K562 (cell line): ENCODE measurements around the gene HMGCLL1. TPM values are rescaled to one million over a fixed set of nuclear protein-coding genes. Genes with fewer than 3 reads are reported as not detected.

Experiments used
- ATAC-seq: fragments of 200-7000 bp; cut with Tn5 transposase; 3 replicates; pipeline ENCODE4 v1.9.1; 2020; ENCODE audit warnings: moderate library complexity
- BruUV-seq: library from RNA; stranded (reverse); fragments of 400-500 nt; replicated peaks from 2 replicates; lab custom pipeline; 2021; lab: Mats Ljungman, UMichigan
- CTCF ChIA-PET: fragments of 300-600 bp; formaldehyde crosslinking; extraction: SDS; loops from one replicate; lab custom pipeline; 2021; ENCODE audit warnings: low intra/inter-chr PET ratio; lab: Yijun Ruan, JAX
- POLR2A ChIA-PET: fragments of 300-600, 350-650 bp; sonication (Branson Sonifier 250); formaldehyde crosslinking; extraction: SDS; loops from one replicate; lab custom pipeline; 2021; ENCODE audit warnings: antibody characterized with exemption, inconsistent platforms; lab: Yijun Ruan, JAX
- DNase-seq, 4 experiments: peaks; one replicate each; pipeline versions ENCODE4 v3.0.0 to v3.0.0-alpha.2; 2011 to 2018; ENCODE audit warnings: low spot score in 3 of 4, mixed read lengths in 3 of 4; ENCODE audit errors: extremely low read depth in 1 of 4
- FAIRE-seq: peaks from 2 replicates; lab custom pipeline; 2011; peaks lifted over from hg19 to GRCh38; lab: Jason Lieb, UNC
- H2AFZ ChIP-seq: 2 replicates; pipeline ENCODE4 v1.6.0; 2011; ENCODE audit warnings: low read depth, low read length, control low read depth, inconsistent platforms
- H3K27ac ChIP-seq: fragments of 200-600 bp; 3 replicates; pipeline ENCODE4 v1.8.0; 2011; ENCODE audit warnings: low read depth, mild to moderate bottlenecking, control low read depth, inconsistent platforms, low read length, moderate library complexity, mixed read lengths; ENCODE audit errors: extremely low read depth
- H3K27me3 ChIP-seq, 2 experiments: fragments of 300-600 bp in 1 of 2; 2 replicates in 1 of 2; 3 replicates in 1 of 2; pipeline versions ENCODE4 v1.6.0 to v1.8.0; 2011; ENCODE audit warnings: inconsistent platforms in 2 of 2, low read length in 2 of 2, mild to moderate bottlenecking in 1 of 2, mixed read lengths in 1 of 2, moderate library complexity in 1 of 2; ENCODE audit not compliant: control insufficient read depth in 2 of 2, insufficient read depth in 2 of 2
- H3K36me3 ChIP-seq: fragments of 300-600 bp; 3 replicates; pipeline ENCODE4 v1.8.0; 2011; ENCODE audit warnings: mild to moderate bottlenecking, low read length, inconsistent platforms; ENCODE audit not compliant: control insufficient read depth, insufficient read depth
- H3K4me1 ChIP-seq, 2 experiments: fragments of 200-600 bp in 1 of 2; replicated peaks in 1 of 2; 2 replicates in 1 of 2; 3 replicates in 1 of 2; pipeline versions ENCODE4 v1.5.1 to v1.8.0; 2011; ENCODE audit warnings: inconsistent platforms in 2 of 2, low read length in 2 of 2, mild to moderate bottlenecking in 1 of 2, mixed read lengths in 1 of 2, moderate library complexity in 1 of 2; ENCODE audit not compliant: control insufficient read depth in 2 of 2, insufficient read depth in 2 of 2
- H3K4me2 ChIP-seq: 2 replicates; pipeline ENCODE4 v1.6.1; 2011; ENCODE audit warnings: low read length, control low read depth, inconsistent platforms, mixed read lengths; ENCODE audit not compliant: insufficient read depth
- H3K4me3 ChIP-seq: fragments of 200-600 bp; sonication (generic), shearing (Covaris generic); 2 replicates; pipeline ENCODE4 v1.5.1; 2016; ENCODE audit warnings: control low read depth, inconsistent platforms
- H3K79me2 ChIP-seq: fragments of 200-600 bp; 3 replicates; pipeline ENCODE4 v1.8.0; 2011; ENCODE audit warnings: low read length, inconsistent platforms; ENCODE audit not compliant: control insufficient read depth, insufficient read depth
- H3K9ac ChIP-seq, 2 experiments: 2 replicates each; pipeline versions ENCODE4 v1.6.0 to v1.6.1; 2011; ENCODE audit warnings: low read depth in 2 of 2, low read length in 2 of 2, control low read depth in 1 of 2, inconsistent platforms in 1 of 2, mild to moderate bottlenecking in 1 of 2, mixed read lengths in 1 of 2; ENCODE audit not compliant: insufficient read depth in 1 of 2
- H3K9me1 ChIP-seq: one replicate; pipeline ENCODE4 v1.6.0; 2011; ENCODE audit warnings: inconsistent platforms, mild to moderate bottlenecking, low read length, moderate library complexity; ENCODE audit not compliant: control insufficient read depth, insufficient read depth
- H3K9me3 ChIP-seq: replicated peaks from 2 replicates; pipeline ENCODE4 v1.5.1; 2011; ENCODE audit warnings: low read depth, low read length, inconsistent platforms; ENCODE audit not compliant: control insufficient read depth, insufficient read depth
- H4K20me1 ChIP-seq: replicated peaks from 2 replicates; pipeline ENCODE4 v1.6.1; 2011; ENCODE audit warnings: low read length, inconsistent platforms, mixed read lengths; ENCODE audit not compliant: control insufficient read depth, insufficient read depth
- CREBBP ChIP-seq: IDR thresholded peaks from one replicate; pipeline ENCODE4 v1.6.1; 2012; ENCODE audit warnings: low read depth, mild to moderate bottlenecking, control low read depth, inconsistent platforms, low read length
- DNMT1 ChIP-seq: fragments of 450-650 bp; IDR thresholded peaks from 2 replicates; pipeline ENCODE4 v1.6.1; 2016; ENCODE audit warnings: antibody characterized with exemption, mild to moderate bottlenecking
- FOSL1 ChIP-seq: fragments of 200-800 bp; sonication (Bioruptor generic); conservative IDR thresholded peaks from 2 replicates; pipeline ENCODE4 v1.6.1; 2016; ENCODE audit warnings: missing genetic modification characterization, missing compliant biosample characterization
- HES1 ChIP-seq: fragments of 450-650 bp; IDR thresholded peaks from 2 replicates; pipeline ENCODE4 v1.6.1; 2016; ENCODE audit warnings: low read depth, mild to moderate bottlenecking, moderate library complexity
- IFI16 ChIP-seq: fragments of 250-450 bp; sonication (Bioruptor Pico); IDR thresholded peaks from 2 replicates; pipeline ENCODE4 v2.1.2; 2022; ENCODE audit warnings: mild to moderate bottlenecking, inconsistent platforms
- IRF1 ChIP-seq: sonication (generic); formaldehyde crosslinking; IDR thresholded peaks from 2 replicates; pipeline ENCODE4 v1.8.0; 2022; ENCODE audit warnings: missing genetic modification reagents, mild to moderate bottlenecking, borderline replicate concordance
- KLF16 ChIP-seq: IDR thresholded peaks from 2 replicates; pipeline ENCODE4 v1.6.1; 2016; ENCODE audit warnings: antibody characterized with exemption
- PCBP2 ChIP-seq: fragments of 200-400 bp; formaldehyde crosslinking; IDR thresholded peaks from 2 replicates; pipeline ENCODE4 v1.6.1; 2018; ENCODE audit warnings: low read length, low read depth, mild to moderate bottlenecking, moderate library complexity; ENCODE audit not compliant: poor library complexity, severe bottlenecking
- PHF8 ChIP-seq: fragments of 200-600 bp; sonication (generic); IDR thresholded peaks from 2 replicates; pipeline ENCODE4 v1.6.1; 2012; ENCODE audit warnings: mixed run types, mild to moderate bottlenecking, inconsistent platforms, low read length, moderate library complexity, borderline replicate concordance
- POLR2A ChIP-seq: fragments of 450-650 bp; conservative IDR thresholded peaks from 2 replicates; pipeline ENCODE4 v1.6.1; 2016
- PTTG1 ChIP-seq: fragments of 450-650 bp; IDR thresholded peaks from 2 replicates; pipeline ENCODE4 v1.6.1; 2016; ENCODE audit warnings: low read depth, mild to moderate bottlenecking, missing genetic modification characterization, missing compliant biosample characterization
- RBBP5 ChIP-seq: fragments of 200-600 bp; sonication (generic); IDR thresholded peaks from 2 replicates; pipeline ENCODE4 v1.6.1; 2012; ENCODE audit warnings: borderline replicate concordance, mild to moderate bottlenecking, low read length, control low read depth, inconsistent platforms; ENCODE audit not compliant: insufficient read depth, poor library complexity, severe bottlenecking
- RBM34 ChIP-seq: fragments of 200-400 bp; formaldehyde crosslinking; IDR thresholded peaks from 2 replicates; pipeline ENCODE4 v1.6.1; 2018; ENCODE audit warnings: low read length, borderline replicate concordance; ENCODE audit not compliant: insufficient read depth
- SRSF3 ChIP-seq: fragments of 200-400 bp; formaldehyde crosslinking; IDR thresholded peaks from 2 replicates; pipeline ENCODE4 v1.6.1; 2016; ENCODE audit warnings: mild to moderate bottlenecking, low read length, moderate library complexity; ENCODE audit not compliant: insufficient read depth
- ZFPM2 ChIP-seq: fragments of 250-450 bp; sonication (Bioruptor Pico); IDR thresholded peaks from 2 replicates; pipeline ENCODE4 v1.5.1; 2022; ENCODE audit warnings: mild to moderate bottlenecking
- ZNF436 ChIP-seq: fragments of 250-450, 450-650 bp; sonication (Bioruptor Pico); formaldehyde crosslinking; IDR thresholded peaks from 2 replicates; pipeline ENCODE4 v1.7.0; 2020; ENCODE audit warnings: mild to moderate bottlenecking
- ZNF511 ChIP-seq: sonication (generic); formaldehyde crosslinking; IDR thresholded peaks from 2 replicates; pipeline ENCODE4 v1.8.0; 2022; ENCODE audit warnings: mild to moderate bottlenecking, missing genetic modification reagents
- ZNF655 ChIP-seq: fragments of 250-450 bp; sonication (Bioruptor Pico); IDR thresholded peaks from 2 replicates; pipeline ENCODE4 v1.5.0; 2021
- ZNF696 ChIP-seq: fragments of 250-450 bp; sonication (Bioruptor Pico); conservative IDR thresholded peaks from 2 replicates; pipeline ENCODE4 v1.4.0; 2020; ENCODE audit warnings: mild to moderate bottlenecking, moderate library complexity
- ZNF785 ChIP-seq: fragments of 250-450 bp; sonication (Bioruptor Pico); IDR thresholded peaks from 2 replicates; pipeline ENCODE4 v1.4.0; 2020; ENCODE audit warnings: mild to moderate bottlenecking
- ZNF79 ChIP-seq: fragments of 250-450 bp; sonication (Bioruptor Pico); IDR thresholded peaks from 2 replicates; pipeline ENCODE4 v1.4.0; 2020; ENCODE audit warnings: low read depth, mild to moderate bottlenecking, moderate library complexity
- WGBS: fragments of 100-300 bp; shearing (Covaris generic); methylation state at CpG from one replicate; pipeline ENCODE4 v1.1.6; 2016; ENCODE audit warnings: low coverage, mixed read lengths; ENCODE audit not compliant: insufficient coverage; ENCODE audit errors: missing lambda C conversion rate; 5-methylcytosine and 5-hydroxymethylcytosine counted together
- in situ Hi-C: fragments of 300-500 bp; cut with MboI; formaldehyde crosslinking; loops from 4 replicates; pipeline ENCODE4 v1.15.0; 2018; ENCODE audit warnings: inconsistent platforms, mixed read lengths
- intact Hi-C: fragments of 100-400 bp; cut with micrococcal nuclease; formaldehyde crosslinking; loops from 2 replicates; pipeline ENCODE4 v1.14.2; 2022
- polyA plus RNA-seq, 8 experiments: library from polyadenylated mRNA; depleted of rRNA in 4 of 8; stranded (reverse) in 5 of 8; unstranded in 3 of 8; fragments of >200 nt; fragmentation: Nextera tagmentation in 2 of 8; fragmentation: Illumina TruSeq in 1 of 8; extraction: Ambion mirVana in 2 of 8; extraction: Trizol in 1 of 8; gene quantifications; 2 replicates each; pipeline versions ENCODE4 v1.2.1 to v1.2.3, GENCODE V29; 2011 to 2014; ENCODE audit warnings: inconsistent platforms in 1 of 8, missing spikeins in 1 of 8
- total RNA-seq, 7 experiments: library from RNA; depleted of rRNA in 6 of 7; stranded (reverse); fragments of >200 nt in 6 of 7; fragmentation: Illumina TruSeq in 2 of 7; extraction: Trizol in 2 of 7; gene quantifications; 2 replicates each; pipeline versions ENCODE4 v1.2.1 to v1.2.3, GENCODE V29; 2011 to 2021; ENCODE audit warnings: low replicate concordance in 1 of 7

The HMGCLL1 gene
- total and polyA plus RNA-seq, 9 of the 15 experiments (the other 6 are each of a cell fraction or from before 2014, with no cell fraction given), result not detected

- TF ChIP-seq PTTG1 (tag), result no peak
- TF ChIP-seq RBBP5, result no peak
- no peak for TF ChIP-seq ZNF785 (CRISPR knock-in tag)
- TF ChIP-seq IRF1 (CRISPR knock-in tag), result no peak
- TF ChIP-seq PCBP2, result no peak
- TF ChIP-seq HES1, result no peak
- no peak for TF ChIP-seq PHF8
These were observed 181.0 kb downstream of the HMGCLL1 start (continued) for GRCh38 chr6:55397986-55398385.

- no peak for DNase-seq
- Histone ChIP-seq H3K4me2 (no peak overlapping the region), H3K36me3 (no peaks in the 10 kb centered on the region), H3K27ac (no peak overlapping the region), H3K4me1 (no peaks in the 10 kb centered on the region), H3K27me3 (no peaks in the 10 kb centered on the region), H2AFZ (no peak overlapping the region), H3K4me3 (no peak overlapping the region), H3K79me2 (no peaks in the 10 kb centered on the region), H3K9me1 (no peaks in the 10 kb centered on the region), H4K20me1 (no peaks in the 10 kb centered on the region), H3K9me3 (no peaks in the 10 kb centered on the region; the same call in 1 of the 2 replicates), H3K9ac (no peak overlapping the region)
- intact Hi-C loops (no loop called here), in situ Hi-C loops (no loop called here)
- no TSS peak for BruUV-seq
- FAIRE-seq, result no peak
- ChIA-PET CTCF (no interaction called here), POLR2A (no interaction called here)
- no peak for ATAC-seq
- 2% methylated on average over 3 of the region's 3 CpGs for WGBS
- TF ChIP-seq IFI16 (CRISPR knock-in tag) (no peak), DNMT1 (no peak), SRSF3 (no peak), ZNF436 (CRISPR knock-in tag) (no peak), FOSL1 (tag) (no peak), KLF16 (no peak), POLR2A (no peak), ZNF655 (no peak), ZFPM2 (CRISPR knock-in tag) (no peak), ZNF79 (no peak), CREBBP (no peak), ZNF696 (CRISPR knock-in tag) (no peak), ZNF511 (CRISPR knock-in tag) (no peak), RBM34 (no peak)
These were observed 183.1 kb downstream of the HMGCLL1 start for GRCh38 chr6:55395871-55396270.
